ENCODE measurements around the gene TACO1. TPM values are rescaled to one million over a fixed set of nuclear protein-coding genes. Genes with fewer than 3 reads are reported as not detected.

The TACO1 gene
- total RNA-seq (10 to 100 TPM; 10.6 to 16.8 (median 14.9) TPM), polyA plus RNA-seq (10 to 100 TPM; 14.6 to 19.1 (median 16.9) TPM)
- long read RNA-seq, donor 1, transcript TACO1-201 (5 exons, 1,469 nt), result major isoform, 6 of 6 reads
- long read RNA-seq, donor 1, partial matches to known transcripts, result 0 of 6 reads
- long read RNA-seq, donor 1, other reads (novel, unspliced or antisense), result 0 of 6 reads
- long read RNA-seq, donor 2, partial matches to known transcripts, result 0 of 5 reads
- long read RNA-seq, donor 2, other reads (novel, unspliced or antisense), result 0 of 5 reads

GRCh38 chr17:63600569-63601438 is at the start of gene TACO1:
Gene TACO1 (plus strand): TSS chr17:63600895. CDS start chr17:63601084, 189 bp downstream.
- no peaks in the 10 kb centered on the region for H3K9me3 ChIP-seq
- peak within 1 kb of the TSS; percentile 74 to 89 (median 84) for H3K27ac ChIP-seq
- peak; percentile 92 for DNase-seq
- intact Hi-C loops (cut with DNase I; ENCODE audit: low total_unique reads), result no loop called here
- H3K27me3 ChIP-seq (replicated peaks in 1 of 7), result no peaks in the 10 kb centered on the region
- peak within 1 kb of the TSS; percentile 73 to 98 (median 79) for H3K4me3 ChIP-seq
- H3K36me3 ChIP-seq, result peaks cover 2 to 40% (median 20%) of the 10 kb centered on the region in 6 donors
- peak in 1 of 3 donors; percentile 46 for TF ChIP-seq POLR2A (IDR thresholded peaks at IDR 0.05)
- no peak for TF ChIP-seq CTCF (IDR thresholded peaks at IDR 0.05 in 8 of 11, conservative IDR thresholded peaks at IDR 0.05 in 3 of 11)
- peak; percentile 88 to 92 (median 92) for TF ChIP-seq POLR2AphosphoS5 (IDR thresholded peaks at IDR 0.05)
- 0 to 3% (median 1%) methylated on average over 43 to 61 of the region's 61 CpGs for WGBS, 5 donors
- peaks cover 15 to 69% (median 31%) of the 10 kb centered on the region in 6 donors for H3K4me1 ChIP-seq

- no peak for DNase-seq
- no peak for TF ChIP-seq POLR2A (IDR thresholded peaks at IDR 0.05)
- no peak for TF ChIP-seq POLR2AphosphoS5 (IDR thresholded peaks at IDR 0.05)
- no peak for TF ChIP-seq CTCF (IDR thresholded peaks at IDR 0.05 in 8 of 11, conservative IDR thresholded peaks at IDR 0.05 in 3 of 11)
- peak overlapping the region in 2 of 8 donors; percentile 95 to 96 for H3K27ac ChIP-seq
- peaks cover 0 to 4% (median 0%) of the 10 kb centered on the region in 6 donors for H3K36me3 ChIP-seq
- 60 to 73% (median 66%) methylated on average over 6 of the region's 6 CpGs for WGBS, 5 donors
- intact Hi-C loops (cut with DNase I; ENCODE audit: low total_unique reads), result no loop called here
- peak overlapping the region in 7 of 8 donors; percentile 82 to 99 (median 92) for H3K4me3 ChIP-seq
- peaks cover 48 to 80% (median 68%) of the 10 kb centered on the region in 6 donors for H3K4me1 ChIP-seq
- no peaks in the 10 kb centered on the region for H3K27me3 ChIP-seq (replicated peaks in 1 of 7)
- no peaks in the 10 kb centered on the region for H3K9me3 ChIP-seq
These were observed 48.5 kb upstream of the TACO1 start for GRCh38 chr17:63552211-63552610.

- Histone ChIP-seq H3K27ac (no peak overlapping the region), H3K36me3 (peaks cover 0 to 11% (median 0%) of the 10 kb centered on the region in 6 donors), H3K9me3 (no peaks in the 10 kb centered on the region), H3K4me1 (peaks cover 41 to 95% (median 61%) of the 10 kb centered on the region in 6 donors), H3K4me3 (no peak overlapping the region), H3K27me3 (replicated peaks in 1 of 7) (no peaks in the 10 kb centered on the region)
- no peak for TF ChIP-seq CTCF (IDR thresholded peaks at IDR 0.05 in 8 of 11, conservative IDR thresholded peaks at IDR 0.05 in 3 of 11)
- TF ChIP-seq POLR2A (IDR thresholded peaks at IDR 0.05), result no peak
- TF ChIP-seq POLR2AphosphoS5 (IDR thresholded peaks at IDR 0.05), result no peak
- WGBS, 5 donors, result 68 to 75% (median 69%) methylated on average over 7 of the region's 7 CpGs
- intact Hi-C loops (cut with DNase I; ENCODE audit: low total_unique reads), result no loop called here
- no peak for DNase-seq
These were observed 45.1 kb upstream of the TACO1 start for GRCh38 chr17:63555500-63556156.
